Subcutaneous adipose tissue (tissue), 4 donors: ENCODE data around the gene SMPD4. TPM values are rescaled to one million over a fixed set of nuclear protein-coding genes. Genes with fewer than 3 reads are reported as not detected.
"Not testable (repeated sequence)": the region's sequence is repeated elsewhere in the genome, so short reads cannot be mapped to it uniquely, and the experiment has no call there.

Experiments used
- total RNA-seq, 4 donors: library from RNA; depleted of rRNA; stranded (reverse); fragments of >200 nt; gene quantifications; one replicate each; pipeline ENCODE4 v1.1.0, GENCODE V29; 2016
- TF ChIP-seq, protein P1 (sequence below): fragments of 450-650 bp; IDR thresholded peaks from one replicate; pipeline ENCODE4 v1.5.1; 2016; ENCODE audit warnings: low read depth, mild to moderate bottlenecking, control low read depth, antibody characterized with exemption, moderate library complexity

SMPD4 gene
- total RNA-seq, 4 donors from 2014 or later, result 20.9 to 38.2 (median 25.9) TPM

DNA sequence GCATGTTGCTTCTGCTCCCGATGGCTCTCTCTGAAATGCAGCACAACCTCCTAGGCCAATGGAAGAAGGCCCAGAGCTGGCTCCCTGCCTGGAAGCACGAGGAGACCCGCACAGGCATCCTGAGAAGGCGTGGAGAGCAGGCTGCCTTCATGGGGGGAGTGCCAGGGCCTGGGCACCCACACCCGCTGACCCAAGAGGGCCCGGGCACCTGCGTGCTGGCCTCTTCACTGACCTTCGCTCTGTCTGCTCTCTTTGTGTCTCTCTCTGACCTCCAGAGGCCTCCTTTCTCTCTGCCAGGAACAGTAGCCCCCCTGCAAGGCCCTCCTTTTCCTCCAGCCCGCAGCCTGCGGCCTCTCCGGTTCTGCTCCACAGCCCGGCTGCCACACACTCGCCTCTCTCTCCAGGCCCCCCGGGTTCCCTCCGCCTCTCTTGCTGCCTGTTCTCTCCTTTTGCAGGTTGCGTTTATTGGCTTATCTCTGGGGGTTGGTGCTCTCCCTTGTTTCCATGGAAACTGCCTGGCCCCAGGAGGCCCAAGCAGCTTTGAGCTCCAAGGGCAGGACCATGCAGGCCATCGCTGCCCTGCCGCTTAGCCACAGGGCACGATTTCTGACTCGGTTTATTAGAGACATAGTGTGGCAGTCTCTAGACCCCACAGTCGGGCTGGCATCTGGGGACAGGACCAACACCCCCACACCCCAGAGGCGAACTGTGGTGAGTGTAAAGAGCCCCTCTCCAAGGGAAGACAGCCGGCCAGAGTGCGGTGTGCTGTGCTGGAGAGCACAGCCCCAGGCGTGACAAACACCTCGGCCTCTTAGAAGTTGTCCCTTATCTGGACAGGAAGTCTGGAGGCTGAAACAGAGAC is 2.3 kb upstream of the SMPD4 start:
- TF ChIP-seq, protein P1, sequence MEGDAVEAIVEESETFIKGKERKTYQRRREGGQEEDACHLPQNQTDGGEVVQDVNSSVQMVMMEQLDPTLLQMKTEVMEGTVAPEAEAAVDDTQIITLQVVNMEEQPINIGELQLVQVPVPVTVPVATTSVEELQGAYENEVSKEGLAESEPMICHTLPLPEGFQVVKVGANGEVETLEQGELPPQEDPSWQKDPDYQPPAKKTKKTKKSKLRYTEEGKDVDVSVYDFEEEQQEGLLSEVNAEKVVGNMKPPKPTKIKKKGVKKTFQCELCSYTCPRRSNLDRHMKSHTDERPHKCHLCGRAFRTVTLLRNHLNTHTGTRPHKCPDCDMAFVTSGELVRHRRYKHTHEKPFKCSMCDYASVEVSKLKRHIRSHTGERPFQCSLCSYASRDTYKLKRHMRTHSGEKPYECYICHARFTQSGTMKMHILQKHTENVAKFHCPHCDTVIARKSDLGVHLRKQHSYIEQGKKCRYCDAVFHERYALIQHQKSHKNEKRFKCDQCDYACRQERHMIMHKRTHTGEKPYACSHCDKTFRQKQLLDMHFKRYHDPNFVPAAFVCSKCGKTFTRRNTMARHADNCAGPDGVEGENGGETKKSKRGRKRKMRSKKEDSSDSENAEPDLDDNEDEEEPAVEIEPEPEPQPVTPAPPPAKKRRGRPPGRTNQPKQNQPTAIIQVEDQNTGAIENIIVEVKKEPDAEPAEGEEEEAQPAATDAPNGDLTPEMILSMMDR, result no peak

DNA sequence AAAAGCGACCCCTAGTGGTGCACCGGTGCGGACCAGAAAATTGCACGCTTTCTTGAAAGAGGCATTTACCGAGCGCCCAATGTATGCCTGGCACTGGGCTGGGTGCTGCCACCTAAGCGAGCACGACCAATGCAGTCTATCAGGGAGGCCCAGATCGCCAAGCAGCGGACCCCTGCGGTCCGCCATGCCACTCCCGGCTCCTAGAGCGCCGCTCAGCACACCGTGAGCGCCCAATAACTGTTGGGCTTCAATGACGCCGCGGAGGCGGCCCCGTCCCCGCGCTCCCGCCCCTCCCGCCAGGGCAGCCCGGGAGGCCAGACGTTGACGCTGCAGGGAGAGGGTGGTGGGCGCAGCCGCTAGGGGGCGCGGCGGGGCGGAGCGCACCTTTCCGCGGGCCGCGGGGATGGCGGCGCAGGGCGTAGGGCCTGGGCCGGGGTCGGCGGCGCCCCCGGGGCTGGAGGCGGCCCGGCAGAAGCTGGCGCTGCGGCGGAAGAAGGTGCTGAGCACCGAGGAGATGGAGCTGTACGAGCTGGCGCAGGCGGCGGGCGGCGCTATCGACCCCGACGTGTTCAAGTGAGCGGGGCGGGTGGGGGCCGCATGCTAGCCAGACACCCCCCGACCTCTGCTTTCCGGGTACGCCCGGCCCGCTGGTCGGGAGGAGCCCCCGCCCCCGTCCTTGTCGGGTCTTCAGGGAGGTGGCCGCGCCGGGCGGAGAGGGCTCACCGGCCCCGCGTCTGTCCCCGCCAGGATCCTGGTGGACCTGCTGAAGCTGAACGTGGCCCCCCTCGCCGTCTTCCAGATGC is 679 bp upstream of the SMPD4 start, which contains the start of gene MZT2B:
TSS of gene MZT2B (plus strand) at position 383 of the 803 bp plus-strand sequence. CDS start at position 404, 21 bp downstream.
- TF ChIP-seq, protein P1, result not testable (repeated sequence)

DNA sequence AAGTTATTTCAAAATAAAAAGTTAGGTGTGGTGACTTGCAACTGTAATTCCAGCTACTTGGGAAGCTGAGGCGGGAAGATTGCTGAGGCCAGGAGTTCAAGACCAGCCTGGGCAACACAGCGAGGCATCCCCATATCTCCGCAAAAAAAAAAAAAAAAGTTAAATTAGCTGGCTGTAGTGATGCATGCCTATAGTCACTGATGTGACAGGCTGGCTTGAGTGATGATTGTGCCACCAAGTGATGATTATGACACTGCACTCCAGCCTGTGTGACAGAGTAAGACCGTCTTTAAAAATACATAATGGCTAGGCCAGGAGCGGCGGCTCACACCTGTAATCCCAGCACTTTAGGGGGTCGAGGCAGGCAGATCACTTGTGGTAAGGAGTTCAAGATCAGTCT is 11.5 kb downstream of the SMPD4 start:
- TF ChIP-seq, protein P1, result no peak

DNA sequence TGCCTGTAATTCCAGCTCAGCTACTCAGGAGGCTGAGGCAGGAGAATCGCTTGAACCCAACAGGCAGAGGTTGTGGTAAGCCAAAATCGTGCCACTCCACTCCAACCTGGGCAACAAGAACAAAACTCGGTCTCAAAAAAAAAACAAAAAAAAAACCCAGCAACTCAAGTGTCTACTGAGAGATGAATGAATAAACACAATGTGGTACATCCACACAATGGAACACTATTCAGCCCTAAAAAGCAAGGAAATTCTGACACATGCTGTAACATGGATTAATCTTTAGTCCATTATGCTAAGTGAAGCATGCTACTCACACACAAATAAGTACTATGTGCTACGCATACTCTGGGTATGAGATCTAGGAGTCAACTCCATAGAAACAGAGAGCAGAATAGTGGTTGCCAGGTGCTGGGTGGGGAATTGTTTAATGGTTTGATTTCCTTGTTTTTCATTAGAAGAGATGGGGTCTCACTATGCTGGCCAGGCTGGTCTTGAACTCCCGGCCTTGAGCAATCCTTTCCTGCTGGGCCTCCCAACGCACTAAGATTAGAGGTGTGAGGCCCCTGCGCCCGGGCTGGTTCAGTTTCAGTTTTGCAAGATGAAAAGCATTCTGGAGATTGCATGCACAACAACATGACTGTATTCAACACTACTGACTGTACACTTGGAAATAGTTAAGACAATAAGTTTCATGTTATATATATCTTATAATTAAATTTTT is 15.9 kb downstream of the SMPD4 start:
- TF ChIP-seq, protein P1, result no peak

DNA sequence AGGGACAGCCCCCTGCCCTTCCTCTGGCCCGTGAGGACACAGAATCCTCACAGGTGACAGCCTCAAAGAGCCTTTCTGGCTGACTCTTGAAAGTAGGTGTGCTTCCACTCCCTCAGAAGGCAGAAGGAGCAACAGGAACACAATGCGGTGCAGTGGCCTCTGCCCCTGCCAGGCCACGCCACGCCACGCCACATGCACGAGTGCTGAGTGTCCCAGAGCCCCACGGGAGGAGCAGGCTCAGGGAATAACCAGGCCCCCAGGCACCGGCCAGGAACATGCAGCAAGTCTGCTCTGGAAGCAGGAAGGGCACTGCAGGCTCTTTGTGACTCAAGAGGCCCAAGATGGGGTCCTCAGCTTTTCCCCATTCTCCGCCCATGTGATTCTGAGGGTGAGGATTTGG is 18.4 kb downstream of the SMPD4 start:
- TF ChIP-seq, protein P1, result no peak

DNA sequence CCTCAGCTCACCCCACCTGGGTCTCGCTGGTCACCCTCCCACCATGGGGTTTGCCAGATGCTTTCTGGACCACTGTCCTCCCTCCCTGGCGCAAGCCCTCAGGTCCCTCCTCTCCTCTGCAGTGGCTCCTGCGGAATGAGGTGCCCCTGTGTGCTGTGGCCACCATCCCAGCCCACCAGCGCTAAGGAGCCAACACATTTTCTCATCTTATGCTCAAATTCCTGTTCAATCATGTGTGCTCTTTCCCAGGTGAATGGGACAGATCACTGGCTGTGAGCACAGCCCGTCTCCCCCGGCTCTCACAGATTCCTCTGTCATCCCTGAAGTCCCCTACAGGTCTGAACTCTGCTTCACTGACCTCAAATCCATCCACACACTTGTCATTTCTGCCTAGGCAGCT is 21.3 kb downstream of the SMPD4 start:
- TF ChIP-seq, protein P1, result no peak
